Pons (tissue), 1 donor: ENCODE measurements around the gene VPS39.

Experiments
- DNase-seq: peaks from one replicate; pipeline ENCODE4 v3.0.0-alpha.2; 2016; ENCODE audit warnings: low spot score

VPS39 gene

DNA sequence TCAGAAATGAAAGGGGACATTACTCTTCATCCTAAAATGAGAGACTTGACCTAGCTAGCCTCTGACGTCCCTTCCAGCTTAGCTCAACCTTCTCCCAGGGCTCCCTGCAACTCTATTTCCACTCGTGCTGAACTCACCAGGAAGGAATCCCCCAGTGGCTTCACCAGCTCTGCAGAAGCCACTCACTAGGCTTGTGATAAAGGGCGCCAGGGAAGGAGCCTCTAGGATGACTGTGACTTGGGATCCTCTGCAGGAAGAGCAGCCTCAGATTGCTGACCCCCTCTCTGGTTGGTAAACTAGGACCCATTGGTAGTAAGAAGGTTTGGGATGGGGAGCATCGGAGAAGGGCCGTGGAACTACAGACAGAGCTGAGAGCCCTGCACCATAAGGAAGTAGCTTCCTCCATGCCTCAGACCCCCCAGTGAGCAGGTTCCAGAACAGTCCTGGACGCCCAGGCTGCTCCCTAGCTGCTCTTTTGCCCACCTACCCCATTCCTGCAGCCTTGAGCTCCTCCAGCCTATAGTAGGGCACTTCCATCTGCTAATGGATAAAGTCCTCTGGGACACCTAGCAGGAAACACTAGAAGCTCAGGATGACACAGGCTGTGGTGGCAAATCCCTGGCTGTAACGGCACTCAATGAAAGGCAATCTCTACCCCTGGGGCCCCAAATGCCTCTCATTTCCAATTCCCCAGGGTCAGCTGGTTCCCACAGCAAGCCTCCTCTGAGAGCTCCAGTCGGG, 77.7 kb downstream of the VPS39 start:
- DNase-seq, result no peak

DNA sequence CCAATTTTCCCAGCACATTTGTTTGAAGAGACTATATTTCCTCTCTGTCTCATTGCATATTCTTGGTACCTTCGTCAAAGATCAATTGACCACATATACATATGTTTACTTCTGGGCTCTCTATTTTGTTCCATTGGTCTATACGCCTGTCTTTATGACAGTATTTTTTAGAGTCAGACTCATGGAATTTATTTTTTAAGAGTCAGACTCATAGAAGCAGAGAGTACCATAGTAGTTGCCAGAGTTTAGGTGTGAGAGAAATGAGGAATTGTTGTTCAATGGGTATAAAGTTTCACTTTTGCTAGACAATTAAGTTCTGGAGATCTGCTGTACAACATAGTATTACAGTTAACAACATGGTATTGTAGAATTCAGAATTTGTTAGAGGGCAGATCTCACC, 78.7 kb downstream of the VPS39 start:
- no peak for DNase-seq

DNA sequence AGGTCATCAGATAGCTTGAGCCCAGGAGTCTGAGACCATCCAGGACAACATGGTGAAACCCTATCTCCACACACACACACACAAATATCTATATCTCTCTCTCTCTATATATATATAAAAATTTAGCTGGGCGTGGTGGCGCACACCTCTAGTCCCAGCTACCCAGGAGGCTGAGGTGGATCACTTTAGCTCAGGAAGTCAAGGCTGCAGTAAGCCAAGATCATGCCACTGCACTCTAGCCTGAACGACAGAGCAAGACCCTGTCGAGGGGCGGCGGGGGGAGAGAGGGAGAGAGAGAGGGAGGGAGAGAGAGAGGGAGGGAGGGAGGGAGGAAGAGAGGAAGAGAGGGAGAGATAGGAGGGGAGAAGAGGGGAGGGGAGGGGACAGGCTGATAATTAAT, 79.6 kb downstream of the VPS39 start:
- no peak for DNase-seq

DNA sequence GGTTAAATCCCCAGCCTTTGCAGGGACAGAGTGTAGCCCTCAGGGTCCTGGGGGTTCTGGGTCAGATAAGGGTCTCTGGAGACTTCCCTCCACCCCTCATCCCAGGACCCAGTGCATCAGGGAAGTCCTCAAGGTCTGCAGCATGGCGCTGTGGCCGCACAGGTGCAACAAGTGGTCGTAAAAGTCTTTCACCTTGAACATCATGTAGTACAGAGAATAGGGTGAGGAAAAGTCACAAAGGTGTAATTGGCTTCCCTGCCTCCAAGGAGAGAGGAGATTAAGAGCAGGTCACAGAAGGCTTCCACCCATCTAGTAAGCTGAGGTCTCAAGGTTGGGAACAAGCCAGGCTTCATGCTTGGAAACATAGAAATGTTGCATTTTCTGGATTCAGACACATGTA, 84.6 kb downstream of the VPS39 start:
- no peak for DNase-seq

DNA sequence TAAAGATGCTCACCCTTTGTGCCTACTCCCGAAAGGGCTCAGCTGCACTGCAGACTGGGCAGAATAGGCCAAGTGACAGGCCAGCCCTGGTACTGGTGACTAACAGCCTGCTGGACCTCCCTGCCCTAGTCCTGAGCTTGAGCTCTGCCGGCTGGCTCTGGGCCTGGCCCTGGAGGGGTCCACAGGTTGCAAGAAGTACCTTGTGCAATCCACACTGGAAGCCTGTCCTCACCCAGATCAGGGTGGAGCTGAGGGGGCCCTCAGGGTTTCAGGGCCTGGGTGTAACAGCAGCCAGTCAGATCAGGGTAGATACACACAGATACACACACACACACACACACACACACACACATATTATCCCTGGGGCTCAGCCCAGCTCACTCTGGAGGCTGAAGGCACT, 86.4 kb downstream of the VPS39 start:
- no peak for DNase-seq

DNA sequence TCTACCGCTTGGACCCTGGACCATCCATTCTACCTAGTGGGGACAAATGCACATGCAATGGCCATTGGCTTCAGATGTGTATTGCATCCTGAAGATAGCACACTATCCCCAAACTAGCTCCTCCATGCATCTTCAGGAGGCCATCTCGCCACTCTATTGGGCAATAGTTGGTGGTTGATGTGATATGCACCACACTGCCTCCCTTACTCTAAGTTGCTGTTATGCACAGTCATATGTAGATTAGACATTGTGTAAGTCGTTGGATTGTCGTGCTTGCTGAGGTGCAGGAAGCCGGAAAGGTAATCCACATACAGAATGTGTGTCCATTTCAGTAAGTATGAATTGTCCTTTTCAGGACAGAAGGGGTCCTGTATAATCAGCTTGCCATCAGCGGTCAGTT, 87.1 kb downstream of the VPS39 start:
- DNase-seq, result no peak

DNA sequence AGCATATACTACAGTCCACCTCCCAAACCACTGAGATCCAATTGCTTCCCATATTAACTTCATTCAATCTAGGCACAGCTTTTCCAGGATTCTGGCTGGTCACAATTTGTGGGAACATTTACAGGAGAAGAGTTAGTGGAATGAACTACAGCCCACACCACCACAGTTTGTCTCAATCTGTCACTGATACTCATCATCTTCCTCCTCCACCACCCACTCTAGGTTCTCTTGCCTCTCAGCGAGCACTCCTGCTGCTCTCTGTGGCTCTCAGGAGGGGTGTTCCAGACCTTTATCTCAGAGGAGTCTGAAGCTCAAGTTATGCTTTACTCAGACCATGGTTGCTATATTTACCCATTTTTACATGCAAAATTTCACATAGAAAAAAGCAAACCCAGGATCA, 87.8 kb downstream of the VPS39 start:
- DNase-seq, result no peak

DNA sequence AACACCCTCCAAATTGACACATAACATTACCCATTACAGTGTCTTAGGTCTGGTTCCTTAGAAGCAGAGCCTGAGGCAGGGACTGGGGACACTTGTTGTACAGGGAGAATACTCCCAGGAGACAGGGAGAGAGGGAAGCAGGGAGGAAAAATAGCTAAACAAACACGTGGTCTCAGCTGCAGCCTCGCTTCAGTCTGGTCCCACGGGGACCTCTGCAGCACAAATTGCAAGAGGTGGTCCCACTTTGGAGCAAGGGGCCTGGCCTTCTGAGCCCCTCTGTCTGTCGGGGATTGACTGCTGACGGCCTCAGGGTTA, 88.7 kb downstream of the VPS39 start:
- no peak for DNase-seq

DNA sequence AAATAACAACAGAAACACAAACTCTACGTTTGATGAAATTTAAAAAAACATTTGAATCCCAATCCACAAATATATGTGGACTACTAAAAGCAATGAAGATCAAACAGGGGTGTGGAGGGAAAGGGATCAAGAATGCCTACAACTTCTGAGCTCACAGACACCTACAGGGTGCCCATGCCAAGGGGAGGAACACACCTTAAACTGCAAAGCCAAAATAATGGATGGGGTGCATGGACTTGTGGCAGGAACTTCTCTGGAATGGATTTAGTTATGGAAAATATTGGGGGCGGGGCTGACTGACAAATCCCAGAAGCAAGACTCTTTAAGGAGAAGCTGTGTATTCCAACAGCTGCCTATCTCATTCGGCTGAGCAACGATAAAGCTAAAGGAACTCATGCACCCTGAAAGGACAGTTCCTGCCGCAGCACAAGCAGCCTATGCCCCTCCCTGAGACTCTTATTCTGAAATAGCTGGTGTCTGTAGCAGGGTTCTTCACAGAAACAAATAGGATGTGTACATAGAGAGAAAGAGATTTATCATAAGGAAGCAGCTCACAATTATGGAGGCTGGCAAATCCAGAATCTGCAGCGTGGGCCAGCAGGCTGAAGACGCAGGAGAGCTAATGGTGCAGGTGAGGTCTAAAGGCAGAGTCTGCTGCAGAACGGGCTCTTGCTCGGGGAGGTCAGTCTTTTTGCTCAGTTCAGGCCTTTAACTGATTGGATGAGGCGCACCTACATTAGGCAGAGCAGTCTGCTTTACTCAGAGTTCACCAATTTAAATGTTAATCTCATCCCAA, 89.3 kb downstream of the VPS39 start:
- DNase-seq, result no peak

DNA sequence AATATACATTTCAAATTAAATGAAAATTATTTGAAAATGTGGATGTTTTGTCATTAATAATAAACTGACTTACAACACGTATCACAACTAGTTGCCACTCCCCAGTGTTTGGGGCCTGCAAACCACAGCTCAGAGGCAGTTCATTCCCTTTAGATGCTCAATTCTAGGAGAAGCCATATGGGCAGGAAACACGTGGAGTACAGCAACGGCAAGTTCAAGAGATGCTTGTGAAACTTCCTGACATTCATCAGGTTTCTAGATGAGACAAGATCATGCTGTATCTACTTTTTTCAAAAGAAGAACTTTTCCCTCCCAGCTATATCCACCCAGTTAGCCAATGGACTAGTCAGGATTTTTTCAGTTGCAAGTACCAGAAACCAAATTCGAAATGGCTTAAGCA, 96.2 kb downstream of the VPS39 start:
- peak; percentile 48 for DNase-seq

DNA sequence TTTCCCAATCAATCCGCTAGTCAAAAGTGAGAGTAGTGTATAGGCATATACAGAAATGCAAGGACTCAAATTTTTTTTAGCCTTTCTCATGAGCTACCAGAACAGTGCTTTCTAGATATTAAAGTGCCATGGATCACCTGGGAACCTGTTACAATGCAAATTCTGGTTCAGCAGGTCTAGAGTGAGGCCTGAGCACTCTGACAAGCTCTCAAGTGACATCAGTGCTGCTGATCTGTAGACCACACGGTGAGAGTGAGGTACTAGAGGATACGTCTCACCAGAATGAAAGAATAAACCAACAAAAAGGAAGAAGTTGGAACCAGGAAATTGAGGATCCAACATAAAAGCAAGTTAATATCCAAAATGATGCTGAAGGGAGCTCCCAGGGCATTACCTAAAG, 97.7 kb downstream of the VPS39 start:
- no peak for DNase-seq

DNA sequence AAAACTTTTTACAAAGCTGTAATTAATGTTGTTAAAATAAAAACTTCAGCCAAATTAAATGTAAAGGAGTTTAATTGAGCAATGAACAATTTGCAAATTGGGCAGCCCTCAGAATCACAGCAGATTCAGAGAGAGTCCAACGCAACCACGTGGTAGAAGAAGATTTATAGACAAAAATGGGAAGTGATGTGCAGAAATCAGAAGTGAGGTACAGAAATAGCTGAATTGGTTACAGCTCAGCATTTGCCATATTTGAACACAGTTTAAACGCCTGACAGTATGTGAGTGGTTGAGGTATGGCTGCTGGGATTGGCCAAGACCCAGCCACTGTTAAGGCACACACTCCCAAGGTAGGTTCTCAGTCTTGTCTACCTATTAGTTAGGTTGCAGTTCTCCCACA, 99.3 kb downstream of the VPS39 start:
- peak; percentile 11 for DNase-seq
